Common myeloid progenitor, CD34-positive (primary cell): ENCODE measurements around the gene CD4.
A peak's percentile ranks its signal among the peaks of the same experiment; 100 is the strongest.

Experiments
- CTCF ChIA-PET: fragments of 350-600 bp; sonication (Branson Sonifier 250); formaldehyde crosslinking; loops from one replicate; lab custom pipeline; 2021; ENCODE audit warnings: antibody characterized with exemption; lab: Charles Lee
- POLR2A ChIA-PET: fragments of 350-600 bp; sonication (Branson Sonifier 250); formaldehyde crosslinking; loops from one replicate; lab custom pipeline; 2021; ENCODE audit warnings: antibody characterized with exemption; lab: Charles Lee
- DNase-seq, 3 donors: peaks; one replicate each; pipeline versions ENCODE4 v3.0.0 to v3.0.0-alpha.2; 2013
- H3K27ac ChIP-seq, 2 experiments: 1 replicate in 1 of 2; 2 replicates in 1 of 2; pipeline ENCODE4 v1.7.0; 2013; ENCODE audit warnings: inconsistent platforms in 2 of 2, low read length in 2 of 2, mild to moderate bottlenecking in 2 of 2, low read depth in 1 of 2, moderate library complexity in 1 of 2; ENCODE audit not compliant: severe bottlenecking in 2 of 2, insufficient read depth in 1 of 2, poor library complexity in 1 of 2
- H3K27me3 ChIP-seq, 5 experiments: replicated peaks in 2 of 5; 1 replicate in 3 of 5; 2 replicates in 2 of 5; pipeline versions ENCODE4 v1.6.1 to v1.7.0; 2013; ENCODE audit warnings: low read length in 4 of 5, mild to moderate bottlenecking in 2 of 5, moderate library complexity in 2 of 5, inconsistent platforms in 1 of 5; ENCODE audit not compliant: insufficient read depth in 5 of 5, control insufficient read depth in 4 of 5
- H3K36me3 ChIP-seq, 4 experiments: 1 replicate in 2 of 4; 2 replicates in 2 of 4; pipeline versions ENCODE4 v1.6.1 to v1.7.0; 2013; ENCODE audit warnings: low read length in 3 of 4, control low read depth in 1 of 4, mild to moderate bottlenecking in 1 of 4; ENCODE audit not compliant: control insufficient read depth in 4 of 4, insufficient read depth in 4 of 4
- H3K4me1 ChIP-seq, 4 experiments: 1 replicate in 3 of 4; 2 replicates in 1 of 4; pipeline versions ENCODE4 v1.6.1 to v1.7.1; 2013; ENCODE audit warnings: low read length in 3 of 4, mild to moderate bottlenecking in 3 of 4, control low read depth in 1 of 4, inconsistent platforms in 1 of 4, moderate library complexity in 1 of 4; ENCODE audit not compliant: control insufficient read depth in 4 of 4, insufficient read depth in 4 of 4; ENCODE audit errors: control extremely low read depth in 1 of 4
- H3K4me3 ChIP-seq, 7 experiments: 1 replicate in 4 of 7; 2 replicates in 3 of 7; pipeline versions ENCODE4 v1.5.1 to v1.7.0; 2013; ENCODE audit warnings: mild to moderate bottlenecking in 7 of 7, low read length in 6 of 7, moderate library complexity in 6 of 7, inconsistent platforms in 2 of 7, low read depth in 2 of 7, control low read depth in 1 of 7; ENCODE audit not compliant: insufficient read depth in 4 of 7, control insufficient read depth in 1 of 7; ENCODE audit errors: extremely low read depth in 1 of 7
- H3K9me3 ChIP-seq, 5 experiments: 1 replicate in 4 of 5; 2 replicates in 1 of 5; pipeline versions ENCODE4 v1.6.1 to v1.7.1; 2013; ENCODE audit warnings: low read length in 4 of 5, mild to moderate bottlenecking in 2 of 5, inconsistent platforms in 1 of 5, low read depth in 1 of 5, moderate library complexity in 1 of 5; ENCODE audit not compliant: control insufficient read depth in 4 of 5, insufficient read depth in 2 of 5; ENCODE audit errors: control extremely low read depth in 1 of 5
- WGBS: methylation state at CpG from one replicate; pipeline ENCODE4 v1.1.5; 2013; ENCODE audit not compliant: insufficient coverage; 5-methylcytosine and 5-hydroxymethylcytosine counted together

The CD4 gene

GRCh38 chr12:6852651-6853354 lies 63.5 kb downstream of the CD4 start:
- H3K4me3 ChIP-seq, result peak overlapping the region; percentile 63 to 99 (median 90)
- H3K4me1 ChIP-seq, result peaks cover 5 to 41% (median 32%) of the 10 kb centered on the region in 4 experiments
- peak; percentile 78 to 92 (median 91) for DNase-seq
- POLR2A ChIA-PET, result interaction anchor here (1.2 to 2.2 kb wide), 6 partner anchors 14 to 164 kb away, joined by 3 to 14 read pairs (median 6); partner anchors contain the start of genes C12orf57, MLF2, RNU7-1 and TPI1
- CTCF ChIA-PET, result interaction anchor here (0.8 to 6.8 kb wide), 10 partner anchors 8 to 100 kb away, joined by 3 to 85 read pairs (median 4); partner anchors contain the start of genes MLF2, SPSB2 and TPI1
- peaks cover 18 to 57% (median 37%) of the 10 kb centered on the region in 4 experiments for H3K36me3 ChIP-seq
- WGBS, result 2% methylated on average over 6 of the region's 18 CpGs
- H3K27ac ChIP-seq, result peak overlapping the region in 1 of 2 experiments; percentile 63
- H3K9me3 ChIP-seq, result no peaks in the 10 kb centered on the region
- H3K27me3 ChIP-seq, result no peaks in the 10 kb centered on the region

- Histone ChIP-seq H3K9me3 (no peaks in the 10 kb centered on the region), H3K4me1 (peaks cover 5 to 41% (median 32%) of the 10 kb centered on the region in 4 experiments), H3K27ac (peak overlapping the region in 1 of 2 experiments; percentile 60), H3K36me3 (peaks cover 23 to 59% (median 40%) of the 10 kb centered on the region in 4 experiments), H3K27me3 (no peaks in the 10 kb centered on the region), H3K4me3 (peak overlapping the region in 1 of 7 experiments; percentile 90)
- WGBS, result 100% methylated on average over 1 of the region's 1 CpG
- POLR2A ChIA-PET, result interaction anchor here (1.5 kb wide), 1 partner anchor 14 kb away, joined by 7 read pairs; the partner anchor contains the start of gene TPI1
- CTCF ChIA-PET, result interaction anchor here (0.8 to 6.8 kb wide), 9 partner anchors 9 to 100 kb away, joined by 3 to 85 read pairs (median 3); partner anchors contain the start of genes MLF2, SPSB2 and TPI1
- no peak for DNase-seq
These were observed 64.3 kb downstream of the CD4 start for GRCh38 chr12:6853626-6854025.

GRCh38 chr12:6854036-6854435 lies 64.7 kb downstream of the CD4 start:
- WGBS, result 95% methylated on average over 5 of the region's 6 CpGs
- ChIA-PET POLR2A (interaction anchor here (1.5 kb wide), 1 partner anchor 13 kb away, joined by 7 read pairs; the partner anchor contains the start of gene TPI1), CTCF (interaction anchor here (1.2 to 6.8 kb wide), 6 partner anchors 12 to 94 kb away, joined by 3 to 85 read pairs (median 6); partner anchors contain the start of genes SPSB2 and TPI1)
- Histone ChIP-seq H3K9me3 (no peaks in the 10 kb centered on the region), H3K27ac (no peak overlapping the region), H3K4me3 (no peak overlapping the region), H3K36me3 (peaks cover 23 to 59% (median 40%) of the 10 kb centered on the region in 4 experiments), H3K4me1 (peaks cover 5 to 41% (median 32%) of the 10 kb centered on the region in 4 experiments), H3K27me3 (no peaks in the 10 kb centered on the region)
- no peak for DNase-seq

- Histone ChIP-seq H3K27me3 (no peaks in the 10 kb centered on the region), H3K4me1 (peaks cover 3 to 28% (median 22%) of the 10 kb centered on the region in 4 experiments), H3K4me3 (no peak overlapping the region), H3K36me3 (peaks cover 22 to 59% (median 47%) of the 10 kb centered on the region in 4 experiments), H3K27ac (peak overlapping the region in 1 of 2 experiments; percentile 25), H3K9me3 (no peaks in the 10 kb centered on the region)
- ChIA-PET CTCF (interaction anchor here (0.7 to 6.8 kb wide), 6 partner anchors 11 to 102 kb away, joined by 3 to 85 read pairs (median 4); partner anchors contain the start of genes MLF2, SPSB2 and TPI1), POLR2A (no interaction called here)
- WGBS, result 95% methylated on average over 10 of the region's 14 CpGs
- no peak for DNase-seq
These were observed 66.0 kb downstream of the CD4 start for GRCh38 chr12:6855322-6855721.

- ChIA-PET CTCF (interaction anchor here (0.7 to 0.9 kb wide), 2 partner anchors 14 to 110 kb away, joined by 3 read pairs; partner anchors contain the start of gene SPSB2), POLR2A (no interaction called here)
- DNase-seq, result no peak
- Histone ChIP-seq H3K4me1 (peaks cover 0 to 5% (median 2%) of the 10 kb centered on the region in 4 experiments), H3K36me3 (peaks cover 29 to 91% (median 77%) of the 10 kb centered on the region in 4 experiments), H3K27me3 (no peaks in the 10 kb centered on the region), H3K9me3 (no peaks in the 10 kb centered on the region), H3K4me3 (no peak overlapping the region), H3K27ac (no peak overlapping the region)
- WGBS, result 100% methylated on average over 1 of the region's 2 CpGs
These were observed 69.5 kb downstream of the CD4 start for GRCh38 chr12:6858799-6859198.

- WGBS, result 97% methylated on average over 9 of the region's 9 CpGs
- ChIA-PET POLR2A (no interaction called here), CTCF (interaction anchor here (1.2 kb wide), 1 partner anchor 8 kb away, joined by 4 read pairs; no protein-coding TSS in a partner anchor)
- H3K27ac ChIP-seq, result no peak overlapping the region
- no peaks in the 10 kb centered on the region for H3K4me1 ChIP-seq
- DNase-seq, result no peak
- no peak overlapping the region for H3K4me3 ChIP-seq
- no peaks in the 10 kb centered on the region for H3K27me3 ChIP-seq
- peaks cover 29 to 96% (median 82%) of the 10 kb centered on the region in 4 experiments for H3K36me3 ChIP-seq
- no peaks in the 10 kb centered on the region for H3K9me3 ChIP-seq
These were observed 70.8 kb downstream of the CD4 start for GRCh38 chr12:6860116-6860515.
